SU-DHL-6 (cell line): ENCODE measurements around the gene CCRL2.

Source experiments
- H2AFZ ChIP-seq: fragments of 200-600 bp; sonication (generic); 2 replicates; pipeline ENCODE4 v1.6.1; 2014; ENCODE audit warnings: low read depth, mild to moderate bottlenecking, moderate library complexity, mixed read lengths, antibody characterized with exemption, low read length; ENCODE audit not compliant: severe bottlenecking
- H3F3A ChIP-seq: fragments of 200-600 bp; shearing (Covaris generic); 2 replicates; pipeline ENCODE4 v1.6.0; 2016; ENCODE audit warnings: antibody characterized with exemption, mild to moderate bottlenecking; ENCODE audit not compliant: insufficient read depth
- H3K27ac ChIP-seq: fragments of 200-600 bp; sonication (generic); 2 replicates; pipeline ENCODE4 v1.5.1; 2016; ENCODE audit warnings: low read depth, mild to moderate bottlenecking, low read length, moderate library complexity, mixed read lengths
- H3K27me3 ChIP-seq: fragments of 200-600 bp; sonication (generic), shearing (Covaris generic); 2 replicates; pipeline ENCODE4 v1.6.0; 2014; ENCODE audit warnings: mild to moderate bottlenecking, low read length
- H3K36me3 ChIP-seq: fragments of 200-600 bp; sonication (generic); 2 replicates; pipeline ENCODE4 v1.6.1; 2014; ENCODE audit warnings: mild to moderate bottlenecking, low read length, mixed read lengths
- H3K4me2 ChIP-seq: fragments of 300-600, 200-600 bp; shearing (Covaris generic), sonication (generic); 2 replicates; pipeline ENCODE4 v1.6.0; 2014; ENCODE audit warnings: low read length, low read depth, mild to moderate bottlenecking; ENCODE audit not compliant: poor library complexity, severe bottlenecking
- H3K4me3 ChIP-seq: fragments of 200-600 bp; sonication (generic); 2 replicates; pipeline ENCODE4 v1.5.1; 2014; ENCODE audit warnings: antibody characterized with exemption, low read length, mild to moderate bottlenecking, mixed read lengths; ENCODE audit not compliant: insufficient read depth, poor library complexity, severe bottlenecking
- H3K79me2 ChIP-seq: fragments of 200-600 bp; sonication (generic); 2 replicates; pipeline ENCODE4 v1.6.1; 2014; ENCODE audit warnings: mild to moderate bottlenecking, low read length, moderate library complexity; ENCODE audit not compliant: insufficient read depth
- H3K9ac ChIP-seq: fragments of 200-600 bp; sonication (generic); 2 replicates; pipeline ENCODE4 v1.7.0; 2014; ENCODE audit warnings: mild to moderate bottlenecking, low read length
- H3K9me2 ChIP-seq: fragments of 200-600 bp; sonication (generic); replicated peaks from 2 replicates; pipeline ENCODE4 v1.6.1; 2014; ENCODE audit warnings: low read length; ENCODE audit not compliant: insufficient read depth
- H3K9me3 ChIP-seq: fragments of 200-600 bp; sonication (generic); 2 replicates; pipeline ENCODE4 v1.6.1; 2014; ENCODE audit warnings: low read length, mixed read lengths; ENCODE audit not compliant: insufficient read depth
- H4K20me1 ChIP-seq: fragments of 200-600 bp; sonication (generic); 2 replicates; pipeline ENCODE4 v1.6.1; 2014; ENCODE audit warnings: low read depth, mild to moderate bottlenecking, antibody characterized with exemption, low read length, moderate library complexity, mixed read lengths
- EZH2phosphoT487 ChIP-seq: fragments of 200-600 bp; sonication (generic), shearing (Covaris generic); conservative IDR thresholded peaks from 2 replicates; pipeline ENCODE4 v1.6.1; 2018; ENCODE audit warnings: mild to moderate bottlenecking, antibody characterized with exemption, low read length, moderate library complexity, mixed read lengths
- TF ChIP-seq, protein P1 (sequence below): fragments of 200-600 bp; sonication (generic); IDR thresholded peaks from one replicate; pipeline ENCODE4 v1.5.1; 2017; ENCODE audit warnings: antibody characterized with exemption, mild to moderate bottlenecking, low read length, moderate library complexity; ENCODE audit not compliant: insufficient read depth, poor library complexity, severe bottlenecking

CCRL2 gene

DNA sequence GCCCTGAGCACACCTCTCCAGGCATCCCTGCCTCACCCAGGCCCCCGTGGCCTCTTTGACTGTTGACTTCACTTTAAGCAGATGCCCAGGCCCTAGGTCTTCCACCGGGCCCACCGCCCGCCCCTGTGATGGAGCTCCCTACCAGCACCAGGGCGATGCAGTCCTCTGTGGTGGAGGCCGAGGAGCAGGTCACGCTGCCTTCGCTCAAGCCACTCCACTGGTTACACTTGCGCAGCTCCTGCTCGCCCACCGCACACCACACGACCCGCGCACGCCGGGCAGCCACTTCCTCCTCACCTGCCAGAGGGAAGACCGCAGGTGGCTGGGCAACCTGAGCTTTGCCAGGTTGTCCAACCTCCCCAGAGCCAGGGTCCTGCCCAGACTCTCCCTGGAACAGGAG lies 41.7 kb downstream of the CCRL2 start:
- TF ChIP-seq, protein P1, sequence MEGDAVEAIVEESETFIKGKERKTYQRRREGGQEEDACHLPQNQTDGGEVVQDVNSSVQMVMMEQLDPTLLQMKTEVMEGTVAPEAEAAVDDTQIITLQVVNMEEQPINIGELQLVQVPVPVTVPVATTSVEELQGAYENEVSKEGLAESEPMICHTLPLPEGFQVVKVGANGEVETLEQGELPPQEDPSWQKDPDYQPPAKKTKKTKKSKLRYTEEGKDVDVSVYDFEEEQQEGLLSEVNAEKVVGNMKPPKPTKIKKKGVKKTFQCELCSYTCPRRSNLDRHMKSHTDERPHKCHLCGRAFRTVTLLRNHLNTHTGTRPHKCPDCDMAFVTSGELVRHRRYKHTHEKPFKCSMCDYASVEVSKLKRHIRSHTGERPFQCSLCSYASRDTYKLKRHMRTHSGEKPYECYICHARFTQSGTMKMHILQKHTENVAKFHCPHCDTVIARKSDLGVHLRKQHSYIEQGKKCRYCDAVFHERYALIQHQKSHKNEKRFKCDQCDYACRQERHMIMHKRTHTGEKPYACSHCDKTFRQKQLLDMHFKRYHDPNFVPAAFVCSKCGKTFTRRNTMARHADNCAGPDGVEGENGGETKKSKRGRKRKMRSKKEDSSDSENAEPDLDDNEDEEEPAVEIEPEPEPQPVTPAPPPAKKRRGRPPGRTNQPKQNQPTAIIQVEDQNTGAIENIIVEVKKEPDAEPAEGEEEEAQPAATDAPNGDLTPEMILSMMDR, result no peak
- no peak for TF ChIP-seq EZH2phosphoT487
- Histone ChIP-seq H3K9me3 (no peaks in the 10 kb centered on the region), H2AFZ (no peak overlapping the region), H3F3A (no peaks in the 10 kb centered on the region), H3K27me3 (no peaks in the 10 kb centered on the region), H3K9me2 (no peaks in the 10 kb centered on the region), H3K4me2 (no peak overlapping the region), H3K4me3 (no peak overlapping the region), H3K36me3 (no peaks in the 10 kb centered on the region), H3K27ac (no peak overlapping the region), H3K79me2 (no peaks in the 10 kb centered on the region), H4K20me1 (no peaks in the 10 kb centered on the region), H3K9ac (no peak overlapping the region)

DNA sequence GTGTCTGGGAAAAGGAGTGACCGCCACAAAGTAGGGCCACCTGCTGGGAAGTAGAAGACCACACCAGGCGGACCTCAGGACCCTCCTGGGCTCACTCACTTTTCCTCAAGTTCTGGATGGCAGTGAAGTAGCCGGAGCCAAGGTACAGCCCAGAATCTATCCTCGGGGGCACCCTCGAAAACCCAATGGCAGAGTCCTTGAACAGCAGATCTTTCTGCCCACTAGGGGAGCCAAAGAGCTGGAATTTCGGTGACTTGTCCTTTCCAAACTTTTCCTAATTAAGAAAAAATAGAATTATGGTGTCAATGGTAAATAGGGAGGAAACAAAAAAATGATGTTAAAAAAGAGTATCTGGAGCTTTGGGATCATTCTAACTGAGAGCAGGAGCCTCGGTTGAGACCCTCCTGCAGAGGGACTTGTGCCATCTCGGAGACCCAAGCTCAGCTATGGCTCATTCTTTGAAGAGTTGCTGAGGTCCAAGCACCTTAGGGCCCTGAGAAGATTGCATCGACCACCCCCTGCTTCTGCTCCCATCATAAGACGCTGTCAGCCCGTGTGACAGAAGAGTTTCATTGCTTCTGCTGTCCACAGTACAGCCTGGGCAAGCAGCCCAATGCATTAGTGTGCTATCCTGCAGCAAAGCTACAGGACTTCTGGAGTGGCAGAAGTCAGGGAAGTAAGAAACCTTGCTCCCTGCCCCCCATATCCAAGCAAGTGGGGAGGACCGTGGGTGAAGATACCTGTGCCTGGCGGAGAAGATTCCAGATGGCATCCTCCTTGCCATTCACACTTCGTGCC lies 42.9 kb downstream of the CCRL2 start:
- TF ChIP-seq, protein P1, result peak; percentile 77
- TF ChIP-seq EZH2phosphoT487, result no peak
- H2AFZ ChIP-seq, result no peak overlapping the region
- H3K27me3 ChIP-seq, result no peaks in the 10 kb centered on the region
- H3K9me3 ChIP-seq, result no peaks in the 10 kb centered on the region
- no peak overlapping the region for H3K4me3 ChIP-seq
- H4K20me1 ChIP-seq, result no peaks in the 10 kb centered on the region
- H3K36me3 ChIP-seq, result no peaks in the 10 kb centered on the region
- no peak overlapping the region for H3K9ac ChIP-seq
- H3K4me2 ChIP-seq, result no peak overlapping the region
- H3K79me2 ChIP-seq, result no peaks in the 10 kb centered on the region
- H3K27ac ChIP-seq, result no peak overlapping the region
- H3F3A ChIP-seq, result no peaks in the 10 kb centered on the region
- no peaks in the 10 kb centered on the region for H3K9me2 ChIP-seq

DNA sequence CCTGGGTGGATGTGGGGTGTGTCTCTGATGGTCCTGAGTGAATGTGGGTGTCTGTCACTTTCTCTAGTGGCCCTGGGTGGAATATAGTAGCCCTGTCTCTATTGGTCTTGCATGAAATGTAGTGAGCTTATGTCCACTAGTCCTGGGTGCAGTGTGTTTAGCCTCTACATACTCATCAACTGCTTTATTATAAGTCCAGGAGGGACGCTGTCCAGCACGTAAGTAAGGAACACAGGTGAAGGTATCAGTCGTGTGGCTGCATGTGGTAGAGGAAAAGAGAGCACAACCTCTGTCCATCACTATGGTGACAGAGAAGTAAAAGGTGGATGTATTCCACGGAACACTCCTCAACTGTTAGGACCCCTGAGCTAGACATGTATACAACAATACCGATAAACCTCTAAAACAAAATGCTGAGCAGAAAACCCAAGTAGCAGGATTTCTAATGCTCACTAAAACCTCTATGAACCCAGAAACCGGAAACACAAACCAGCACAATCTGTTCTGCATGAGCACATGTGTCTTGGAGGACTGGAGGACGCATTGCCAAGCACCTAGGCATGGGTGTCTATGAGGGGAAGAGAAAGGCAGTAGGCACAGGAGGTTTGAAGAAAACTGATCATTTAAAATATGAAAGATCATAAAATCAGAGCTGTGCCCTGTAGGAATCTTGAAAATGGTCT lies 46.6 kb downstream of the CCRL2 start:
- no peaks in the 10 kb centered on the region for H4K20me1 ChIP-seq
- no peak overlapping the region for H3K4me3 ChIP-seq
- no peaks in the 10 kb centered on the region for H3K9me2 ChIP-seq
- H3F3A ChIP-seq, result no peaks in the 10 kb centered on the region
- H3K4me2 ChIP-seq, result no peak overlapping the region
- H3K27ac ChIP-seq, result no peak overlapping the region
- H2AFZ ChIP-seq, result no peak overlapping the region
- no peaks in the 10 kb centered on the region for H3K79me2 ChIP-seq
- no peak for TF ChIP-seq EZH2phosphoT487
- TF ChIP-seq, protein P1, result no peak
- no peaks in the 10 kb centered on the region for H3K27me3 ChIP-seq
- no peaks in the 10 kb centered on the region for H3K36me3 ChIP-seq
- H3K9me3 ChIP-seq, result no peaks in the 10 kb centered on the region
- H3K9ac ChIP-seq, result no peak overlapping the region
